Measurements from ENCODE around the gene LRRTM4.

The LRRTM4 gene

GRCh38 chr2:77522888-77523287 lies 712 bp upstream of the LRRTM4 start:
- no peak for DNase-seq (ENCODE audit: low read depth)

GRCh38 chr2:77521548-77521891 lies 656 bp downstream of the LRRTM4 start:
- TF ChIP-seq CTCF (conservative IDR thresholded peaks at IDR 0.05; ENCODE audit: low read depth, low read length), result no peak
- no peak overlapping the region for H3K4me3 ChIP-seq (ENCODE audit: low read depth, low read length)

More at GRCh38 chr2:77522888-77523287, 712 bp upstream of the LRRTM4 start:
- no peak for TF ChIP-seq CTCF (conservative IDR thresholded peaks at IDR 0.05; ENCODE audit: low read depth, low read length)
- no peak overlapping the region for H3K4me3 ChIP-seq (ENCODE audit: low read depth, low read length)

GRCh38 chr2:77520641-77521547 lies 1.3 kb downstream of the LRRTM4 start:
- H3K4me3 ChIP-seq (ENCODE audit: low read depth, low read length), result no peak overlapping the region
- no peak for TF ChIP-seq CTCF (conservative IDR thresholded peaks at IDR 0.05; ENCODE audit: low read depth, low read length)
- no peak for DNase-seq (ENCODE audit: low read depth)

More at GRCh38 chr2:77521548-77521891, 656 bp downstream of the LRRTM4 start:
- no peak for DNase-seq (ENCODE audit: low read depth)

GRCh38 chr2:77519888-77520506 lies 2.2 kb downstream of the LRRTM4 start:
- DNase-seq (ENCODE audit: low read depth), result no peak
- no peak overlapping the region for H3K4me3 ChIP-seq (ENCODE audit: low read depth, low read length)
- TF ChIP-seq CTCF (conservative IDR thresholded peaks at IDR 0.05; ENCODE audit: low read depth, low read length), result no peak

- no peak overlapping the region for H3K4me3 ChIP-seq (ENCODE audit: low read depth, low read length)
Observed at GRCh38 chr2:77519164-77519887, 2.9 kb downstream of the LRRTM4 start.

GRCh38 chr2:77518311-77518710 lies 3.9 kb downstream of the LRRTM4 start:
- TF ChIP-seq CTCF (conservative IDR thresholded peaks at IDR 0.05; ENCODE audit: low read depth, low read length), result no peak
- no peak for DNase-seq (ENCODE audit: low read depth)

More at GRCh38 chr2:77519164-77519887, 2.9 kb downstream of the LRRTM4 start:
- DNase-seq (ENCODE audit: low read depth), result no peak
- no peak for TF ChIP-seq CTCF (conservative IDR thresholded peaks at IDR 0.05; ENCODE audit: low read depth, low read length)

More at GRCh38 chr2:77518311-77518710, 3.9 kb downstream of the LRRTM4 start:
- H3K4me3 ChIP-seq (ENCODE audit: low read depth, low read length), result no peak overlapping the region
